Measurements from ENCODE around the gene SERPINA3. TPM values are rescaled to one million over a fixed set of nuclear protein-coding genes. Genes with fewer than 3 reads are reported as not detected.

SERPINA3 gene
- total RNA-seq, 2 experiments from 2014 or later = not detected

DNA sequence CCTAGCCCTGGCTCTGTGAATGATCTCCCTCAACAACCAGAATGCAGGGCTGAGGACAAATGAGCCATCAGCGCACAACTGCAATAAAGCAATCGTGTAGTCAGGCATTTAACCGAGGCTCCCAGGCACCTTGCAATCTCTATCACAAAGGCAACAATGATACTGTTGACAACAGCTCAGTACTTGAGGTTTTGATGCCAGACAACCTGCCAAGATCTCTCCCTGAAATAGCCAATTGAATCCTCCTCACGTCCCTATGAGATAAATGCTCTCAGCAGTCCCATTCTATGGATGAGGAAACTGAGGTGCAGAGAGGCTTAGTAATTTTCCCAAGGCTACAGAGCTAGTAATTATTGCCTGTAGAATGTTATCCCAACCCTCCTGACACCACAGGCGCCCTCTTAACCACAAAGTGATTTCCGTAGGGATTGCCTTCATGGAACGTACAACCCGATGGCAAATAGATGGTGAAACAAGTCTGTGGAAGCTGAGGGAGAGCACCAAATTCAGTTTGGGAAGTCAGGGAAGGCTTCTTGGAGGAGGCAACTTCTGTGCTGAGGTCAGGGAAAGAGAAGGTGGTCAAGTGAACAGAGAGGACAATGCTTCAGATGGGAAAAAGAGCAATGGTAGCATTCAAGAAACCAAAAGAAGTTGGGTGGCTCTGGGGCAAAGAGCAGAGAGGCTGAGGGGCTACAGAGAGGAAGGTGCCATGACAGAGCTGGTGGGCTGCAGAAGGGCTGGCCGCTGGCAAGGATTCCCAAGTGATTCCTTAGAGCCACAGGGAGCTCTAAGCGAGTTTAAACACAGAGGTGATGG, 12.6 kb downstream of the SERPINA3 start:
- H3K9me3 Mint-ChIP-seq = no peaks in the 10 kb centered on the region
- TF ChIP-seq CTCF (IDR thresholded peaks at IDR 0.05) = no peak
- no peaks in the 10 kb centered on the region for H3K4me1 Mint-ChIP-seq (ENCODE audit: low read depth)
- ChIA-PET CTCF (no interaction called here), POLR2A (no interaction called here)
- intact Hi-C loops (cut with micrococcal nuclease) = no loop called here
- H3K36me3 Mint-ChIP-seq (ENCODE audit: low read depth) = no peaks in the 10 kb centered on the region
- H3K27ac Mint-ChIP-seq = no peak overlapping the region
- H3K4me3 Mint-ChIP-seq = no peak overlapping the region
- no peaks in the 10 kb centered on the region for H3K27me3 Mint-ChIP-seq
- DNase-seq (no peak), ATAC-seq (no peak)

GRCh38 chr14:94625353-94625635, 13.1 kb downstream of the SERPINA3 start:
- ChIA-PET POLR2A (no interaction called here), CTCF (no interaction called here)
- intact Hi-C loops (cut with micrococcal nuclease) = no loop called here
- no peak for TF ChIP-seq CTCF (IDR thresholded peaks at IDR 0.05)
- Mint-ChIP-seq H3K27ac (no peak overlapping the region), H3K4me3 (no peak overlapping the region), H3K36me3 (ENCODE audit: low read depth) (no peaks in the 10 kb centered on the region), H3K27me3 (no peaks in the 10 kb centered on the region), H3K9me3 (no peaks in the 10 kb centered on the region), H3K4me1 (ENCODE audit: low read depth) (no peaks in the 10 kb centered on the region)
- ATAC-seq = no peak
- DNase-seq = no peak

DNA sequence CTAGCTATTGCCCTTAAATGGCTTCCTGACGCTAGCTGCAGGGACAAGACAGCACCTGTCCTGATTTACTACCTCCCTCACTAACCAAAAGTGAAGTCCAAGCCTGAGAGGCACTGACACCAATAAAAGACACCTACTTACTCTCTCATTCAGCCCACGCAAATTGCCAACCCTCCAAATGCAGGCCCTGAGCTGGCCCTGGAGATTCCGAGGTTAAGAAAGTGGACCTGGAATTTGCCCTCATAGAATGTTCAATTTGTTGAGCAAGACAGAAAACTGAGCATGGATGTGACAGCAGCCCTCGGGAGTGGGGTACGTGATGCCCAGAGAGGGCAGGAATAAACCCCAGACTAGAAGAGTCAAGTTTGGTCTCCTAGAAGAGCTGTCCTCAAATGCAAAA, 16.4 kb downstream of the SERPINA3 start:
- H3K27me3 Mint-ChIP-seq = no peaks in the 10 kb centered on the region
- H3K27ac Mint-ChIP-seq = no peak overlapping the region
- H3K4me1 Mint-ChIP-seq (ENCODE audit: low read depth) = no peaks in the 10 kb centered on the region
- DNase-seq (no peak), ATAC-seq (no peak)
- no peak for TF ChIP-seq CTCF (IDR thresholded peaks at IDR 0.05)
- H3K36me3 Mint-ChIP-seq (ENCODE audit: low read depth) = no peaks in the 10 kb centered on the region
- no peaks in the 10 kb centered on the region for H3K9me3 Mint-ChIP-seq
- ChIA-PET CTCF (no interaction called here), POLR2A (no interaction called here)
- no peak overlapping the region for H3K4me3 Mint-ChIP-seq
- intact Hi-C loops (cut with micrococcal nuclease) = no loop called here

- no peaks in the 10 kb centered on the region for H3K4me1 Mint-ChIP-seq (ENCODE audit: low read depth)
- ChIA-PET CTCF (no interaction called here), POLR2A (no interaction called here)
- H3K27me3 Mint-ChIP-seq = no peaks in the 10 kb centered on the region
- ATAC-seq (no peak), DNase-seq (no peak)
- H3K4me3 Mint-ChIP-seq = no peak overlapping the region
- no peaks in the 10 kb centered on the region for H3K9me3 Mint-ChIP-seq
- TF ChIP-seq CTCF (IDR thresholded peaks at IDR 0.05) = no peak
- intact Hi-C loops (cut with micrococcal nuclease) = no loop called here
- H3K36me3 Mint-ChIP-seq (ENCODE audit: low read depth) = no peaks in the 10 kb centered on the region
- no peak overlapping the region for H3K27ac Mint-ChIP-seq
Measured at GRCh38 chr14:94630396-94630795, 18.2 kb downstream of the SERPINA3 start.

- intact Hi-C loops (cut with micrococcal nuclease) = no loop called here
- no peaks in the 10 kb centered on the region for H3K4me1 Mint-ChIP-seq (ENCODE audit: low read depth)
- ATAC-seq (no peak), DNase-seq (no peak)
- TF ChIP-seq CTCF (IDR thresholded peaks at IDR 0.05) = no peak
- H3K9me3 Mint-ChIP-seq = no peaks in the 10 kb centered on the region
- no peak overlapping the region for H3K27ac Mint-ChIP-seq
- ChIA-PET POLR2A (no interaction called here), CTCF (no interaction called here)
- no peak overlapping the region for H3K4me3 Mint-ChIP-seq
- H3K36me3 Mint-ChIP-seq (ENCODE audit: low read depth) = no peaks in the 10 kb centered on the region
- H3K27me3 Mint-ChIP-seq = no peaks in the 10 kb centered on the region
Measured at GRCh38 chr14:94631050-94631449, 18.9 kb downstream of the SERPINA3 start.
